ENCODE results near the gene MED8. TPM values are rescaled to one million over a fixed set of nuclear protein-coding genes. Genes with fewer than 3 reads are reported as not detected.
A peak's percentile ranks its signal among the peaks of the same experiment; 100 is the strongest.

The MED8 gene
- total and polyA plus RNA-seq, 2 of the 13 experiments (the other 11 are each of a cell fraction or from before 2014, with no cell fraction given) = 16.9 to 77.4 TPM

DNA sequence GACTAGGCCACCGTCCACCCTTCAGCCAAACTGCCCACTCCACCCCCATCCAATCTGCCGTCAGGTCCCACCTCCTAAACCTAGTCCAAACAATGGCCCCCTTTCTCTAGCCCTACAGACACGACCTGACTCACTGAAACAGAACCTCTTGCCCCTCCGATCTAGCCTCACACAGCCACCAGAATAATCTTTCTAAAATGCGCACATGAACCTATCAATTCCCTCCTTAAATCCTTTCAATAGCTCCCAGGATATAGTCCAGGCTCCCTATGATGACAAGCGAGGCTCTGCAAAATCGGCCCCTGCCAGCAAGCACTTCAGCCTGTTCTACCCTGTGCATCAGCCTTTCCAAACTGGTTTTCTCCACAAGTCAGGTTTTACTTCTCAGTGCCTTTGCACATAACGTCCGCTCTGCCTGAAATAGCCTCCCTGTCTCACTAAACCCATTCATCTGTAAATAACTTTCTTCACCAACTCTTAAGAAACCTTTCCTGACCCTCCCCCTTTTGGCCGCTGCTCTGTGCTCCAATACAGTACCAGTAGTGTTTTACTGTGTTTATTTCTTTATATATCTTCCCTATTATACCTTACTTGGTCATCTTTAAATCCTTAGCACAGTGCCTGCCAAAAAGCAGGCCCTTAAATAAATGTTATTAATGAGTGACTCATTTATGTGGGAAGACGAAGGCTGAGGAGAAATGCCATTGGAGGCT lies 39.9 kb downstream of the MED8 start (continued):
- TF ChIP-seq ZNF274 (CRISPR knock-in tag; IDR thresholded peaks at IDR 0.05) (peak; percentile 3; the same call in 1 of the 2 replicates), ELF3 (CRISPR knock-in tag; IDR thresholded peaks at IDR 0.05) (0 out of 2 replicates have a peak, but pooled peaks have one; percentile 3), BORCS8-MEF2B (CRISPR knock-in tag; IDR thresholded peaks at IDR 0.05) (0 out of 2 replicates have a peak, but pooled peaks have one; percentile 17), ZNF605 (CRISPR knock-in tag; IDR thresholded peaks at IDR 0.05) (peak; percentile 80), NCOR1 (IDR thresholded peaks at IDR 0.05; ENCODE audit: borderline replicate concordance, low read length) (no peak), RARA (CRISPR knock-in tag; IDR thresholded peaks at IDR 0.05) (0 out of 2 replicates have a peak, but pooled peaks have one; percentile 1), HMGA1 (CRISPR knock-in tag; conservative IDR thresholded peaks at IDR 0.05) (no peak), ZNF121 (CRISPR knock-in tag; IDR thresholded peaks at IDR 0.05) (no peak), ZNF281 (CRISPR knock-in tag; IDR thresholded peaks at IDR 0.05; ENCODE audit: borderline replicate concordance) (peak; percentile 48; the same call in 1 of the 2 replicates), PHF20 (CRISPR knock-in tag; IDR thresholded peaks at IDR 0.05) (0 out of 2 replicates have a peak, but pooled peaks have one; percentile 17), RXRA (CRISPR knock-in tag; IDR thresholded peaks at IDR 0.05) (no peak; the same call in 1 of the 2 replicates), ASH2L (IDR thresholded peaks at IDR 0.05; ENCODE audit: insufficient read length, low read depth, low read length) (peak; percentile 22)
- TF ChIP-seq, protein P1, sequence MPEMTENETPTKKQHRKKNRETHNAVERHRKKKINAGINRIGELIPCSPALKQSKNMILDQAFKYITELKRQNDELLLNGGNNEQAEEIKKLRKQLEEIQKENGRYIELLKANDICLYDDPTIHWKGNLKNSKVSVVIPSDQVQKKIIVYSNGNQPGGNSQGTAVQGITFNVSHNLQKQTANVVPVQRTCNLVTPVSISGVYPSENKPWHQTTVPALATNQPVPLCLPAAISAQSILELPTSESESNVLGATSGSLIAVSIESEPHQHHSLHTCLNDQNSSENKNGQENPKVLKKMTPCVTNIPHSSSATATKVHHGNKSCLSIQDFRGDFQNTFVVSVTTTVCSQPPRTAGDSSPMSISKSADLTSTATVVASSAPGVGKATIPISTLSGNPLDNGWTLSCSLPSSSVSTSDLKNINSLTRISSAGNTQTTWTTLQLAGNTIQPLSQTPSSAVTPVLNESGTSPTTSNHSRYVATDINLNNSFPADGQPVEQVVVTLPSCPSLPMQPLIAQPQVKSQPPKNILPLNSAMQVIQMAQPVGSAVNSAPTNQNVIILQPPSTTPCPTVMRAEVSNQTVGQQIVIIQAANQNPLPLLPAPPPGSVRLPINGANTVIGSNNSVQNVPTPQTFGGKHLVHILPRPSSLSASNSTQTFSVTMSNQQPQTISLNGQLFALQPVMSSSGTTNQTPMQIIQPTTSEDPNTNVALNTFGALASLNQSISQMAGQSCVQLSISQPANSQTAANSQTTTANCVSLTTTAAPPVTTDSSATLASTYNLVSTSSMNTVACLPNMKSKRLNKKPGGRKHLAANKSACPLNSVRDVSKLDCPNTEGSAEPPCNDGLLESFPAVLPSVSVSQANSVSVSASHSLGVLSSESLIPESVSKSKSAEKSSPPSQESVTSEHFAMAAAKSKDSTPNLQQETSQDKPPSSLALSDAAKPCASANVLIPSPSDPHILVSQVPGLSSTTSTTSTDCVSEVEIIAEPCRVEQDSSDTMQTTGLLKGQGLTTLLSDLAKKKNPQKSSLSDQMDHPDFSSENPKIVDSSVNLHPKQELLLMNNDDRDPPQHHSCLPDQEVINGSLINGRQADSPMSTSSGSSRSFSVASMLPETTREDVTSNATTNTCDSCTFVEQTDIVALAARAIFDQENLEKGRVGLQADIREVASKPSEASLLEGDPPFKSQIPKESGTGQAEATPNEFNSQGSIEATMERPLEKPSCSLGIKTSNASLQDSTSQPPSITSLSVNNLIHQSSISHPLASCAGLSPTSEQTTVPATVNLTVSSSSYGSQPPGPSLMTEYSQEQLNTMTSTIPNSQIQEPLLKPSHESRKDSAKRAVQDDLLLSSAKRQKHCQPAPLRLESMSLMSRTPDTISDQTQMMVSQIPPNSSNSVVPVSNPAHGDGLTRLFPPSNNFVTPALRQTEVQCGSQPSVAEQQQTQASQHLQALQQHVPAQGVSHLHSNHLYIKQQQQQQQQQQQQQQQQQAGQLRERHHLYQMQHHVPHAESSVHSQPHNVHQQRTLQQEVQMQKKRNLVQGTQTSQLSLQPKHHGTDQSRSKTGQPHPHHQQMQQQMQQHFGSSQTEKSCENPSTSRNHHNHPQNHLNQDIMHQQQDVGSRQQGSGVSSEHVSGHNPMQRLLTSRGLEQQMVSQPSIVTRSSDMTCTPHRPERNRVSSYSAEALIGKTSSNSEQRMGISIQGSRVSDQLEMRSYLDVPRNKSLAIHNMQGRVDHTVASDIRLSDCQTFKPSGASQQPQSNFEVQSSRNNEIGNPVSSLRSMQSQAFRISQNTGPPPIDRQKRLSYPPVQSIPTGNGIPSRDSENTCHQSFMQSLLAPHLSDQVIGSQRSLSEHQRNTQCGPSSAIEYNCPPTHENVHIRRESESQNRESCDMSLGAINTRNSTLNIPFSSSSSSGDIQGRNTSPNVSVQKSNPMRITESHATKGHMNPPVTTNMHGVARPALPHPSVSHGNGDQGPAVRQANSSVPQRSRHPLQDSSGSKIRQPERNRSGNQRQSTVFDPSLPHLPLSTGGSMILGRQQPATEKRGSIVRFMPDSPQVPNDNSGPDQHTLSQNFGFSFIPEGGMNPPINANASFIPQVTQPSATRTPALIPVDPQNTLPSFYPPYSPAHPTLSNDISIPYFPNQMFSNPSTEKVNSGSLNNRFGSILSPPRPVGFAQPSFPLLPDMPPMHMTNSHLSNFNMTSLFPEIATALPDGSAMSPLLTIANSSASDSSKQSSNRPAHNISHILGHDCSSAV (CRISPR knock-in tag; IDR thresholded peaks at IDR 0.05; ENCODE audit: borderline replicate concordance) = no peak
- TF ChIP-seq, protein P2, sequence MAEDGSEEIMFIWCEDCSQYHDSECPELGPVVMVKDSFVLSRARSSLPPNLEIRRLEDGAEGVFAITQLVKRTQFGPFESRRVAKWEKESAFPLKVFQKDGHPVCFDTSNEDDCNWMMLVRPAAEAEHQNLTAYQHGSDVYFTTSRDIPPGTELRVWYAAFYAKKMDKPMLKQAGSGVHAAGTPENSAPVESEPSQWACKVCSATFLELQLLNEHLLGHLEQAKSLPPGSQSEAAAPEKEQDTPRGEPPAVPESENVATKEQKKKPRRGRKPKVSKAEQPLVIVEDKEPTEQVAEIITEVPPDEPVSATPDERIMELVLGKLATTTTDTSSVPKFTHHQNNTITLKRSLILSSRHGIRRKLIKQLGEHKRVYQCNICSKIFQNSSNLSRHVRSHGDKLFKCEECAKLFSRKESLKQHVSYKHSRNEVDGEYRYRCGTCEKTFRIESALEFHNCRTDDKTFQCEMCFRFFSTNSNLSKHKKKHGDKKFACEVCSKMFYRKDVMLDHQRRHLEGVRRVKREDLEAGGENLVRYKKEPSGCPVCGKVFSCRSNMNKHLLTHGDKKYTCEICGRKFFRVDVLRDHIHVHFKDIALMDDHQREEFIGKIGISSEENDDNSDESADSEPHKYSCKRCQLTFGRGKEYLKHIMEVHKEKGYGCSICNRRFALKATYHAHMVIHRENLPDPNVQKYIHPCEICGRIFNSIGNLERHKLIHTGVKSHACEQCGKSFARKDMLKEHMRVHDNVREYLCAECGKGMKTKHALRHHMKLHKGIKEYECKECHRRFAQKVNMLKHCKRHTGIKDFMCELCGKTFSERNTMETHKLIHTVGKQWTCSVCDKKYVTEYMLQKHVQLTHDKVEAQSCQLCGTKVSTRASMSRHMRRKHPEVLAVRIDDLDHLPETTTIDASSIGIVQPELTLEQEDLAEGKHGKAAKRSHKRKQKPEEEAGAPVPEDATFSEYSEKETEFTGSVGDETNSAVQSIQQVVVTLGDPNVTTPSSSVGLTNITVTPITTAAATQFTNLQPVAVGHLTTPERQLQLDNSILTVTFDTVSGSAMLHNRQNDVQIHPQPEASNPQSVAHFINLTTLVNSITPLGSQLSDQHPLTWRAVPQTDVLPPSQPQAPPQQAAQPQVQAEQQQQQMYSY (CRISPR knock-in tag; IDR thresholded peaks at IDR 0.05) = no peak

Measured in HepG2 (cell line).